C4-2B (cell line): ENCODE data around the gene PACS2.

Source experiments
- CTCF ChIP-seq: fragments of 450-650 bp; conservative IDR thresholded peaks from 2 replicates; pipeline ENCODE4 v1.5.1; 2017; ENCODE audit warnings: mild to moderate bottlenecking
- ZFX ChIP-seq: fragments of 450-650 bp; IDR thresholded peaks from 2 replicates; pipeline ENCODE4 v1.6.1; 2017

- TF ChIP-seq CTCF (no peak), ZFX (no peak)
These were observed 23.6 kb downstream of the PACS2 start for GRCh38 chr14:105337966-105338741.
